Measurements from ENCODE around the gene RAB17.

DNA sequence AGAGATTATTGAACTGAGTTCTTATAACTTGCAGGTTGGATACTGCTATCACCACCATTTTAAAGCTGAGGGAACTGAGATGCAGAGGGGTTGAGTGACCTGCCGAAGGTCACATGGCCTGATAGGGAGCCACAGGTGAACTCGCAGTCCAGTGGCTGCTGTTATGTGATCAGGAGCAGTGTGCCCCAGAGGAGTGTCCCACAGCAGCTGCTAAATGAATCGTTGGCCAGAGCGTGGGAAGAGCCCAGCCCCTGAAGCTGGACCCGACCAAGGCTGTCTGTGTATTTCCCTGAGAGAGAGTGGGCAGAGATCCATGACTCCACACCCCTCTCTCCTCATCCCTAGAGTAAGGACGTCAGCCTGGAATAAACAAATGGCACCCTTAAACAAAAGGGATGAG, 50.9 kb downstream of the RAB17 start:
- no peak for TF ChIP-seq CTCF (IDR thresholded peaks at IDR 0.05)
- no peak for TF ChIP-seq POLR2A (IDR thresholded peaks at IDR 0.05)

Data from prostate gland (tissue), 2 donors.